ENCODE results near the gene RIN2. TPM values are rescaled to one million over a fixed set of nuclear protein-coding genes. Genes with fewer than 3 reads are reported as not detected.

The RIN2 gene
- total and polyA plus RNA-seq, 2 of the 4 experiments (the other 2 are of a cell fraction), result 16.1 to 72.2 TPM

DNA sequence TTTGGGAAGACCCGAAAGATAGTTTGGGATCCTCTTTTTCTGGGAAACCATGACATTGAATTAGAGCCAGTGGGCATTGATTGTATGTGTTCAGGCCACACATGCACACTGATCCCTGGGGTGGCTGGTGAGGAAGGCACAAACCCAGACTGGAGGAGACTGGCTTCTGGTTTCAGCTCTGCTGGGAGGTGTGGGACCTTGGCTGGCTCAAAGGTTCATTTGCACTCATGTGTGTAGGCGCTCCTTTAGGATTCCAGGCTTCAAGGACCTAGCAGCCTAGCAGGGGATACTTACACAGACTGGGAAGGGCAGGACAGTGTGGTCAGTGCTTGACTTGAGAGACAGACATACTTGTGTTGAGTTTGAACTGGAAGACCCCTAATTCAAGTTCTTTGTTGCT, 7.2 kb downstream of the RIN2 start:
- TF ChIP-seq MXI1 (IDR thresholded peaks at IDR 0.05; ENCODE audit: borderline replicate concordance, low read depth, low read length), result no peak
- TF ChIP-seq BHLHE40 (IDR thresholded peaks at IDR 0.05; ENCODE audit: low read depth, low read length), result no peak
- TF ChIP-seq, protein P1, sequence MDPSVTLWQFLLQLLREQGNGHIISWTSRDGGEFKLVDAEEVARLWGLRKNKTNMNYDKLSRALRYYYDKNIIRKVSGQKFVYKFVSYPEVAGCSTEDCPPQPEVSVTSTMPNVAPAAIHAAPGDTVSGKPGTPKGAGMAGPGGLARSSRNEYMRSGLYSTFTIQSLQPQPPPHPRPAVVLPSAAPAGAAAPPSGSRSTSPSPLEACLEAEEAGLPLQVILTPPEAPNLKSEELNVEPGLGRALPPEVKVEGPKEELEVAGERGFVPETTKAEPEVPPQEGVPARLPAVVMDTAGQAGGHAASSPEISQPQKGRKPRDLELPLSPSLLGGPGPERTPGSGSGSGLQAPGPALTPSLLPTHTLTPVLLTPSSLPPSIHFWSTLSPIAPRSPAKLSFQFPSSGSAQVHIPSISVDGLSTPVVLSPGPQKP (IDR thresholded peaks at IDR 0.05; ENCODE audit: borderline replicate concordance, low read depth, low read length), result no peak
- TF ChIP-seq, protein P2, sequence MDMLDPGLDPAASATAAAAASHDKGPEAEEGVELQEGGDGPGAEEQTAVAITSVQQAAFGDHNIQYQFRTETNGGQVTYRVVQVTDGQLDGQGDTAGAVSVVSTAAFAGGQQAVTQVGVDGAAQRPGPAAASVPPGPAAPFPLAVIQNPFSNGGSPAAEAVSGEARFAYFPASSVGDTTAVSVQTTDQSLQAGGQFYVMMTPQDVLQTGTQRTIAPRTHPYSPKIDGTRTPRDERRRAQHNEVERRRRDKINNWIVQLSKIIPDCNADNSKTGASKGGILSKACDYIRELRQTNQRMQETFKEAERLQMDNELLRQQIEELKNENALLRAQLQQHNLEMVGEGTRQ (IDR thresholded peaks at IDR 0.05; ENCODE audit: low read depth, low read length), result no peak
- TF ChIP-seq CEBPB (IDR thresholded peaks at IDR 0.05; ENCODE audit: low read depth, low read length), result no peak
- TF ChIP-seq RFX5 (IDR thresholded peaks at IDR 0.05; ENCODE audit: low read depth, low read length), result no peak
- no peak for TF ChIP-seq POLR2A (IDR thresholded peaks at IDR 0.05; ENCODE audit: low read depth, low read length)
- TF ChIP-seq SMC3 (IDR thresholded peaks at IDR 0.05; ENCODE audit: low read depth, low read length), result no peak
- TF ChIP-seq MAFK (IDR thresholded peaks at IDR 0.05; ENCODE audit: low read depth, low read length), result no peak
- TF ChIP-seq CHD1 (IDR thresholded peaks at IDR 0.05; ENCODE audit: low read depth, low read length), result no peak
- no peak for TF ChIP-seq RAD21 (IDR thresholded peaks at IDR 0.05; ENCODE audit: low read length)
- TF ChIP-seq FOS (IDR thresholded peaks at IDR 0.05; ENCODE audit: low read depth, low read length), result no peak
- no peak for TF ChIP-seq RCOR1 (IDR thresholded peaks at IDR 0.05; ENCODE audit: insufficient replicate concordance, low read length)
- CTCF ChIA-PET, result no interaction called here
- in situ Hi-C loops (cut with MboI; ENCODE audit: low sequenced_read_pairs) (no loop called here), dilution Hi-C loops (cut with HindIII; ENCODE audit: low sequenced_read_pairs, unreplicated experiment) (no loop called here), intact Hi-C loops (cut with micrococcal nuclease) (no loop called here)
- DNase-seq (no peak), ATAC-seq (ENCODE audit: low read depth) (no peak)
- peaks cover 19% of the 10 kb centered on the region for H3K9me1 ChIP-seq (ENCODE audit: insufficient read depth, low read length)
- no peak overlapping the region; the same call in 1 of the 2 replicates for H2AK5ac ChIP-seq (ENCODE audit: low read depth, low read length)
- no peak overlapping the region for H2AK9ac ChIP-seq (replicated peaks; ENCODE audit: low read depth, low read length, poor library complexity)
- WGBS, 2 experiments (ENCODE audit: extremely low coverage in 2 of 2, insufficient read length in 1 of 2), result no CpG with 5 or more reads among the region's 2 CpGs
- H3K18ac ChIP-seq (ENCODE audit: low read depth, low read length), result no peak overlapping the region
- no peak overlapping the region for H2BK20ac ChIP-seq (ENCODE audit: low read depth, low read length)
- peaks cover 29% of the 10 kb centered on the region for H4K20me1 ChIP-seq (ENCODE audit: insufficient read depth, low read length)
- peaks cover 15 to 70% of the 10 kb centered on the region in 2 experiments for H3K79me1 ChIP-seq (ENCODE audit: low read depth in 1 of 2, low read length in 2 of 2)
- H3K4me1 ChIP-seq (ENCODE audit: control insufficient read depth, insufficient read depth, low read length), result peaks cover 6% of the 10 kb centered on the region
- POLR2A ChIA-PET (ENCODE audit: unreplicated experiment), result no interaction called here
- BruUV-seq (replicated peaks), result no TSS peak
- no peak overlapping the region for H3K14ac ChIP-seq (replicated peaks; ENCODE audit: low read depth, low read length)
- H3K9me3 ChIP-seq (ENCODE audit: control insufficient read depth, insufficient read depth, low read length), result no peaks in the 10 kb centered on the region
- no peak overlapping the region for H4K91ac ChIP-seq (ENCODE audit: insufficient read depth, low read depth, low read length)
- no peak overlapping the region for H3K9ac ChIP-seq (ENCODE audit: low read depth, low read length)
- no peak overlapping the region for H4K8ac ChIP-seq (ENCODE audit: low read depth in 2 of 2, low read length in 2 of 2)
- no peak overlapping the region for H3K27ac ChIP-seq (ENCODE audit: insufficient read depth, low read length)
- no peak overlapping the region for H2BK15ac ChIP-seq (ENCODE audit: low read depth, low read length)
- H2BK5ac ChIP-seq (ENCODE audit: low read depth, low read length, poor library complexity, severe bottlenecking), result no peak overlapping the region
- no peak overlapping the region for H3K56ac ChIP-seq (ENCODE audit: extremely low read depth, insufficient read depth, low read length)
- no peak overlapping the region for H3K4me3 ChIP-seq (ENCODE audit: insufficient read depth, low read depth, low read length)
- H4K5ac ChIP-seq (ENCODE audit: low read depth, low read length), result no peak overlapping the region
- H2AFZ ChIP-seq (replicated peaks; ENCODE audit: low read length, poor library complexity), result no peak overlapping the region
- H3K4ac ChIP-seq (ENCODE audit: low read depth, low read length), result no peak overlapping the region; the same call in 1 of the 2 replicates
- no peak overlapping the region for H2BK120ac ChIP-seq (ENCODE audit: low read depth, low read length)
- H3K4me2 ChIP-seq (ENCODE audit: low read depth, low read length), result no peak overlapping the region
- peaks cover 5% of the 10 kb centered on the region for H3K36me3 ChIP-seq (ENCODE audit: control insufficient read depth, insufficient read depth, low read length)
- H3K27me3 ChIP-seq (ENCODE audit: control insufficient read depth, insufficient read depth, low read length), result no peaks in the 10 kb centered on the region
- no peak overlapping the region for H3K23ac ChIP-seq (ENCODE audit: low read depth, low read length)

All from IMR-90 (cell line).